Loucy (cell line): ENCODE measurements around the gene BCCIP.

Source experiments
- H2AFZ ChIP-seq: fragments of 200-600 bp; sonication (generic); 2 replicates; pipeline ENCODE4 v1.6.0; 2016; ENCODE audit warnings: antibody characterized with exemption, mild to moderate bottlenecking, low read length, moderate library complexity
- H3F3A ChIP-seq: fragments of 200-600 bp; 2 replicates; pipeline ENCODE4 v1.6.0; 2016; ENCODE audit warnings: antibody characterized with exemption, low read depth, mild to moderate bottlenecking
- H3K27me3 ChIP-seq: fragments of 200-600 bp; sonication (generic); 2 replicates; pipeline ENCODE4 v1.6.1; 2014; ENCODE audit warnings: low read length, mild to moderate bottlenecking; ENCODE audit not compliant: insufficient read depth, poor library complexity, severe bottlenecking
- H3K36me3 ChIP-seq: fragments of 200-600 bp; sonication (generic); 2 replicates; pipeline ENCODE4 v1.6.1; 2016; ENCODE audit warnings: low read length; ENCODE audit not compliant: insufficient read depth
- H3K4me1 ChIP-seq: fragments of 200-600 bp; sonication (generic); 2 replicates; pipeline ENCODE4 v1.5.1; 2014; ENCODE audit warnings: low read length, mild to moderate bottlenecking; ENCODE audit not compliant: insufficient read depth, poor library complexity, severe bottlenecking
- H3K4me2 ChIP-seq: fragments of 200-600 bp; sonication (generic); 2 replicates; pipeline ENCODE4 v1.6.0; 2014; ENCODE audit warnings: antibody characterized with exemption, low read length, low read depth, mild to moderate bottlenecking; ENCODE audit not compliant: poor library complexity, severe bottlenecking
- H3K4me3 ChIP-seq: fragments of 200-600 bp; sonication (generic); 2 replicates; pipeline ENCODE4 v1.5.1; 2014; ENCODE audit warnings: low read length, mild to moderate bottlenecking, mixed read lengths; ENCODE audit not compliant: poor library complexity, severe bottlenecking
- H3K79me2 ChIP-seq: fragments of 200-600 bp; sonication (generic); 2 replicates; pipeline ENCODE4 v1.6.1; 2014; ENCODE audit warnings: low read length; ENCODE audit not compliant: insufficient read depth
- H3K9ac ChIP-seq: fragments of 200-600 bp; sonication (generic); 2 replicates; pipeline ENCODE4 v1.6.0; 2014; ENCODE audit warnings: mild to moderate bottlenecking, low read depth, low read length, moderate library complexity; ENCODE audit not compliant: poor library complexity, severe bottlenecking
- H3K9me2 ChIP-seq: fragments of 200-600 bp; sonication (generic); replicated peaks from 2 replicates; pipeline ENCODE4 v1.6.1; 2016; ENCODE audit warnings: low read depth, low read length, mixed read lengths
- H3K9me3 ChIP-seq: fragments of 200-600 bp; sonication (generic); 2 replicates; pipeline ENCODE4 v1.6.1; 2014; ENCODE audit warnings: mild to moderate bottlenecking, antibody characterized with exemption, low read length, low read depth; ENCODE audit not compliant: insufficient read depth
- H4K20me1 ChIP-seq: fragments of 200-600 bp; sonication (generic); 2 replicates; pipeline ENCODE4 v1.6.0; 2014; ENCODE audit warnings: antibody characterized with exemption, low read length, mild to moderate bottlenecking; ENCODE audit not compliant: insufficient read depth, poor library complexity, severe bottlenecking
- CTCF ChIP-seq: fragments of 200-600 bp; sonication (generic); conservative IDR thresholded peaks from 2 replicates; pipeline ENCODE4 v1.5.1; 2014; ENCODE audit warnings: mild to moderate bottlenecking, antibody characterized with exemption, low read length
- EZH2phosphoT487 ChIP-seq: fragments of 200-600 bp; IDR thresholded peaks from 2 replicates; pipeline ENCODE4 v1.6.1; 2018; ENCODE audit warnings: antibody characterized with exemption, mild to moderate bottlenecking, moderate library complexity, borderline replicate concordance

BCCIP gene

GRCh38 chr10:125795128-125795527, 28.2 kb upstream of the BCCIP start:
- H3K4me2 ChIP-seq: no peak overlapping the region
- H3K79me2 ChIP-seq: no peaks in the 10 kb centered on the region
- peaks cover 5% of the 10 kb centered on the region for H3K4me1 ChIP-seq
- H3K4me3 ChIP-seq: no peak overlapping the region
- H3F3A ChIP-seq: no peaks in the 10 kb centered on the region
- H3K9ac ChIP-seq: no peak overlapping the region
- TF ChIP-seq EZH2phosphoT487 (no peak), CTCF (no peak)
- H4K20me1 ChIP-seq: no peaks in the 10 kb centered on the region
- no peak overlapping the region for H2AFZ ChIP-seq
- no peaks in the 10 kb centered on the region for H3K27me3 ChIP-seq
- no peaks in the 10 kb centered on the region for H3K9me2 ChIP-seq
- peaks cover 9% of the 10 kb centered on the region; the same call in 1 of the 2 replicates for H3K36me3 ChIP-seq
- H3K9me3 ChIP-seq: no peaks in the 10 kb centered on the region

- H3K9me3 ChIP-seq: no peaks in the 10 kb centered on the region
- no peak overlapping the region for H3K4me2 ChIP-seq
- H3K36me3 ChIP-seq: peaks cover 9% of the 10 kb centered on the region; the same call in 1 of the 2 replicates
- H3K79me2 ChIP-seq: no peaks in the 10 kb centered on the region
- H2AFZ ChIP-seq: no peak overlapping the region
- H3K4me3 ChIP-seq: no peak overlapping the region
- H4K20me1 ChIP-seq: no peaks in the 10 kb centered on the region
- no peaks in the 10 kb centered on the region for H3K9me2 ChIP-seq
- TF ChIP-seq EZH2phosphoT487: no peak
- TF ChIP-seq CTCF: no peak
- H3K9ac ChIP-seq: no peak overlapping the region
- no peaks in the 10 kb centered on the region for H3K27me3 ChIP-seq
- peaks cover 5% of the 10 kb centered on the region for H3K4me1 ChIP-seq
- no peaks in the 10 kb centered on the region for H3F3A ChIP-seq
These were observed 27.6 kb upstream of the BCCIP start for GRCh38 chr10:125795637-125796190.

- Histone ChIP-seq H3K9me3 (no peaks in the 10 kb centered on the region), H3K4me1 (peaks cover 5% of the 10 kb centered on the region), H3K4me3 (no peak overlapping the region), H3F3A (no peaks in the 10 kb centered on the region), H4K20me1 (no peaks in the 10 kb centered on the region), H3K27me3 (no peaks in the 10 kb centered on the region), H2AFZ (no peak overlapping the region), H3K36me3 (peaks cover 9% of the 10 kb centered on the region; the same call in 1 of the 2 replicates), H3K9me2 (no peaks in the 10 kb centered on the region), H3K79me2 (no peaks in the 10 kb centered on the region), H3K9ac (no peak overlapping the region), H3K4me2 (no peak overlapping the region)
- TF ChIP-seq EZH2phosphoT487: no peak
- no peak for TF ChIP-seq CTCF
These were observed 25.9 kb upstream of the BCCIP start for GRCh38 chr10:125797424-125797823.
